ENCODE measurements around the gene B3GALT6.
"Not testable (repeated sequence)": the region's sequence is repeated elsewhere in the genome, so short reads cannot be mapped to it uniquely, and the experiment has no call there.

Gene B3GALT6

DNA sequence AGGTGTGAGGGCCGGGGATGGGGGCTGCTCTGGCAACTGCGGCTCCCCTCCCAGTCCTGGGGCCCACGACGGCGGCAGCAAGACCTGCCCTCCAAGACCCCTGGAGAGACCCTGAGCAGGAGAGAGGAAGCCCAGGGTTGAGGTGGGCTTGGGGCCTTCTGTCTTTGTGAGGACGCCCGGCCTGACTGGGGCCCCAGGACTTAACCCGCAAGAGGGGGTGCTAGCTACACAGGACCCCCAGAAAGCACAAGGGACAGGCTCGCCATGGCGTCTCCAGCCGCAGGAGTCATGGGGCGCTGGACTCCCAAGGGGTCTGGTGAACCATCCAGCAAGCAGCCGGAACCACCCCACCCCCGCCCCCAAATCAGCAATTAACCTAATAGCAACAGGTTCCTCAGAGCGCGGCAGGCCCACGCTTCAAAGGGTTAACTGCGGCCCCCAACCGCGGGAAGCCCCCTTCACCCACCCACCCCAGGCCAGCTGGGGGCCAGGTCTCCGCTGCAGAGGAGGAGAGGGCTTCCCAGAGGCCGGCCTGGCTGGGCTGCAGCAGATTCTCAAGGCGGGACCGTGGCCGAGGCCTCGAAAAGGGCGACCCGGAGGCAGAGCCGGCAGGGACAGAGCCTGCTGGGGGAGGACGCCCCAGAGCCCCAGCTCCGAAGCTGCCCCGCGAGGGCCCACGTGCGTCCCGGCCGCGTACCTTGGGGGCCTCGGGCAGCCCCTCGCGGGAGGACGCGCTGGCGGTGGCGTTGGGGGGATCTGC is 14.0 kb downstream of the B3GALT6 start:
- DNase-seq, result no peak

DNA sequence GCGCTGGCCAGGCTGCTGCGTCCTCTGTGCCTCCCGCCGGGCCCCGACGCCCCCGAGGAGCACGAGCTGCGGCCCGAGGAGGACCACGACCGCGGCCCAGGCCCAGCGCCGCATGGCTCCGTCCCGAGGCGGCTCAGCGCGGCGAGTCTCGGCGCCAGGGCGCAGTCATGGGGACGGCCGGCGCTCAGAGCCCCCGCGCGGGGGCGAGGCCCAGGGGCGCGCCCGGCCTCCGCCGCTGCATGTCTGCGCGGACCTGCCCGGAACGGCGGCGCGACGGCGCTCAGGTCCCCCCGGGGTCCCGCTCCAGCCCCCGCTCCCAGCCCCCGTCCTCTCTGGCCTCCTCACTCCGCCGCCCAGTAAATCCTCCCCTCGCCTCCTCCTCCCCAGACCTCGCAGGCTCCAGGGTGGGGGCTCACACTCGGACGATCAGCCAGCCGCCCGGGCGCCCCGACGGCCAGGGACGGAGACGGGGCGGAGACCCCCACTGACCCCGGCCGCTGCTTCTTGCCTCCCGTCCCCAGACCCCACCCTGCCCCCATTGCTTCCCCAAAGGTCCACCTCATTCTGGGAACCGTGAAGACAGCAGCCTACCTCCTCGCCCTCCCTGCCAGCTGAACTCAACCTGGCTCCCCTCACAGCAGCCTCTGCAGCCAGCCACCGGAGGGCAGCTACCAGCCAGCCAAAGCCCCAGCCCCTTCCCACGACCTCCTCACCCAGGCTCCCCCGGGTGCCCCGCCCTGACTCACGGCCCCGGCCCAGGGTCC is 14.7 kb downstream of the B3GALT6 start, which contains the start of gene C1QTNF12:
Gene C1QTNF12, minus strand, starts transcription at position 146 of the 764 bp plus-strand sequence. Its CDS starts 32 bp downstream, at position 114.
- DNase-seq, result no peak

GRCh38 chr1:1247341-1247913 is 15.4 kb downstream of the B3GALT6 start:
- no peak for DNase-seq

- not testable (repeated sequence) for DNase-seq
Measured at GRCh38 chr1:1248009-1248913, 16.2 kb downstream of the B3GALT6 start.

DNA sequence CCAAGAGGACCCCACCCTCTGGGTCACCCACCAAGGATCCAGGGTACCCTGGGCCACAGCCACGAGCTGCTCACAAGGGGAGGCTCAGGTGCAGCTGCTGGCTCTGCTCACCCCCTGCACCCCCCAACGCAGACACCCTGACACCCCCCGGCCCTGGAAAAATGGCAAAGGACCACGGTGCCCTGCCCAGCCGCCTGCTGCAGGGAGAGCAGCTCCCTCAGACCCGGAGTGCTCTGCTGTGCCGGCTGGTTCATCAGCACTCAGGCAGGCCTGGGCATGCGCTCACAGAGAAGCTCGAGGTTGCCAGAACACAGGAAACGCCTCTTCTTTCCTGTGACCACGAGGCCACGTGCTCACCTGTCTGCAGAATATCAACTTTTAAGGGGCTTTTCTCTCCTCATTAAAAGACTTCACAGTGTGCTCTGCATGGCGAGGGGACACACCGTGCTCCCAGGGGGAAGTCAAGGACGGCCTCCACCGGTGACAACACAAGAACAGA is 18.8 kb downstream of the B3GALT6 start:
- no peak for DNase-seq

DNA sequence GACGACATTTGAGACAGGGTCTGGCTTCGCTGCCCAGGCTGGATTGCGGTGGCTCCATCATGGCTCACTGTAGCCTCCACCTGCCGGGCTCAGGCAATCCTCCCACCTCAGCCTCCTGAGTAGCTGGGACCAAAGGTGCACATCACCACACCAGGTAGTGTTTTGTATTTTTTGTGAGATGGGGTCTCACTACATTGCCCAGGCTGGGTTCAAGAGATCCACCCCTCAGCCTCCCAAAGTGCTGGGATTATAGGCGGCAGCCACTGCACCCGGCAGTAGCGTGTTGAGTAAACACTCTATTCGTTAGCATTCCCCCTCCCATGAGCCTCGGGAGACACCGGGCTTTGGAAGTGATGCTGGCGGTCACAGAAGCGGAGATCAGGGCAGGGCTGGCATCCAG is 21.3 kb downstream of the B3GALT6 start:
- DNase-seq, result no peak

DNA sequence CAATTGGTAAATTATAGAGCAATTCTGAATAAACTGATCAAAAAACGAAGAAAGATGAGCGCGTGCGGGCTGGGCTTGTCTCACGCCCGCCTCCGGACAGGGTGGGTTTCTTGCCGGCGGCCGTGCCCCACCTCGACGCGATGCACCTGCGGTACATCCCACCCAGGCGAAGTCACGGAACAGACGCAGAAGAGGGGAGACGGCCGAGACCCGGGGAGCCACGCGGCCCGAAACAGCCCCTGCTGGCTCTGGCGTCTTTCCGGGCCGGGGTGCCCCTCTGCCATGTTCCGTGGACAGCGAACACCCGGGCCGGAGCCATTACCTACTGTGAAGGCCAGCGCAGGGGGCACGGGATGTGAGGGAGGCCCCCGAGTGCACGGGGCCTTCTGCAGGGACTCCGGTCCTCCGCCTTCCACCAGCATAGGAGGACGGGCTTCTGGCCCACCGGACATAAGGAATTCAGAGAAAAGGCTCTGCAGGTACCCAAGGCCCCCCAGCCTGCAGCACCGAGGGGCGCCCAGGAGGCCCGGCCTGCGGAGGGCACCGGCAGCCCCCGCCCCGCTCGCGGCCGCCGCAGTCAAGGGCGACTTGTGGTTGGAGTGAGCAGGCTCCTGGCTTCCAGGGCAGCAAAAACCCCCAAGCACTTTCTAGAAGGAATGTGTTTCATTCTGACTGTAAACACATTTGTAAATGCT is 22.1 kb downstream of the B3GALT6 start:
- DNase-seq, result no peak

- no peak for DNase-seq
Measured at GRCh38 chr1:1254667-1254998, 22.6 kb downstream of the B3GALT6 start.

GRCh38 chr1:1255078-1255477 is 23.0 kb downstream of the B3GALT6 start:
- no peak for DNase-seq

DNA sequence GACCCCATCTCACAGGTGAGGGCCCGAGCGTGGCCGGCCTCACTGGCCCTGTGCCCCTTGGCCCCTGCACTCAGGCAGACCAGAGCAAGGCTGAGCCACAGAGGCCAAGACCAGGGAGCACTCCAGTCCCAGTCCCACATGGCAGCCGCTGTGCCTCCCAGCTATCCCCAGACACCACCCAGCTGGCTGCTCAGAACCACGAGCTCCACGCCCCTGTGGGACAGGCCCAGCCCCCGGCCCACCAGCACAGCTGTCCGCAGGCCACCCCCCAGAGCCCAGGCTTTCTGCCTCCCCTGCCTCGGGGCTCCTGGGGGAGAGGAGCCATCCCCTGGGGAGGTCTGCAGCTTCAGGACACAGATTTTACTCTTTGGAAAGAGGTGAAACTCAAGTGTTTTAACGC is 23.6 kb downstream of the B3GALT6 start:
- no peak for DNase-seq

GRCh38 chr1:1256956-1257871 is 25.2 kb downstream of the B3GALT6 start:
- no peak for DNase-seq

DNA sequence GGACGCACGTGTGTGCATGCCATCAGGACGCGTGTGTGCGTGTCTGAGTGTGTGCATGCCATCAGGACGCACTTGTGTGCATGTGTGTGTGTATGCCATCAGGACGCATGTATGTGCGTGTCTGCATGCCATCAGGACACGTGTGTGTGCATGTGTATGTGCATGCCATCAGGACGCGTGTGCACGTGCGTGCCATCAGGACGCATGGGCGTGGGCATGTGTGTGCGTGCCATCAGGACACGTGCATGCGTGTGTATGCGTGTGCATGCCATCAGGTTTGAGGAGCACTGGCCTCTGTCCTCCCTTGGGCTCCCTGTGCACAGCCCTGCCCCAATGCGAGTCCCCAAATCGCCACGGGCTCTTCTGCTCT is 27.1 kb downstream of the B3GALT6 start:
- DNase-seq, result no peak

DNA sequence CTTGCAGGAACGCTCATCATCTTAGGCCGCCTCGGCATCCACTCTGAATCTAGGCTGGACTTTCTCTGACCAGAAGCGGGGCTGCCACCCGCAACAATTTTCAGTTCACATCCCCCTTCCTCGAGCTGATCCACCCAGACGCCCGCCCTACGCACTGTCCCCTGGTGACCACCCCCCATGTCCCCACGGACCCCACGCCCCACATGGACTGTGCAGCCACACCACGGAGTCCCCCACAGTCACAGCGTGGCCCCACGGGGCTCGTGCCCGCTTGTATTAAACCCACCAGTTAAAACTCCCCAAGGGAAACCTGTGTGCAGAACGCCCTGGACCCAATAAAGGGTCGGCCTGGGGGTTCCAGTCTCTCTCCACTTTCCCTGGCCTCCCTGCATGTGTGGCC is 27.5 kb downstream of the B3GALT6 start:
- no peak for DNase-seq

- no peak for DNase-seq
Measured at GRCh38 chr1:1259951-1260600, 28.0 kb downstream of the B3GALT6 start.

DNA sequence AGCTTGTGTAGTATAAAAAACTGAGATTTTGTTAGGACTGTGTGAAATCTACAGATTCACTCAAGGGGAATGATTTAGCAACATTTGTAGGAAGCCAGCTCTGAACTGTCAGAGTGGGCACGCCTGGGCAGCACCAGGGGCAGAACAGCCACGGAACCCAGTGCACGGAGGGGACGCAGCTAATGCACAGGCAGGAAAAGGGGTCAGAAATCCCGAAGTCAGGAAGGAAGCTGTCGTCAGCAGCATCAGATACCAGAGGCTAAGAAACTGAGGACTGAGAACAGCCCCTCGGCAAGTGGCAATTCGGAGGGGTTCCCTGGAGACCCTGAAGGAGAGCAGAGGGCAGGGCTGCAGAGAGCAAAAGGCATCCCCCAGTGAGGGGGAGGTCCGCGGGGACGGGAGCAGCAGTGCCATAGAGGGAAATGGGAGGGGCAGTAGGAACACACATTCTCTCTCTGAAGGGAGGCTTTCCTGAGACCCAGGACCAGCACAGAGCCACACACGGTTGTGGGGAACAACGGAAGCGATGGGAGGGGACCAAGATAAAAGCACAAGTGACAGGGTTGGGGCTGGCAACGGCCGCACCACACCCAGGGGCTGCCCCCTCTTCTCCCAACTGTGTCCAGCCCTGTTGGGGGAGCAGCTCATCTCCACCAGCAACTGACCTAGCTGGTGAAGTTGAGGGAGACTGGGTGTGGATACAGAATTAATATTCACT is 29.0 kb downstream of the B3GALT6 start:
- no peak for DNase-seq

GRCh38 chr1:1262071-1262470 is 30.0 kb downstream of the B3GALT6 start:
- no peak for DNase-seq

DNA sequence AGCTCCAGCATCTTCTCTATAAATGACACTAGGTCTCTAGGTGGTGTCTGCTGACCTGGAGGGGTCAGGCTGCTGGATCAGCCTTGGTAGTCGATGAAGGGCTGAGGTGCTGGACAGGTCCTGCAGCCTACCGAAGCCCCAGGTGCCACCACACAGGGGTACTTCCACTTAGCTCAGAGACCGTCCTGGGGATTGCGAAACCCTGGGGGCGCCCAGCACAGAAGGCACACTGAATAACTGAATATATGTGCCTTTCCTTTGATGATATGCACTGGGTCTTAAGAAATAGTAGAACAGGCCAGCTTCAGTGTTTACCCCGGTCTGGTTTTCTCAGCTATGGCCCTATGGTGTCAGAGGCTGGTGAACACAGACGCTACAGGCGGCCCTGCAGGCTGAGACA is 30.7 kb downstream of the B3GALT6 start:
- DNase-seq, result no peak

- DNase-seq, result no peak
Measured at GRCh38 chr1:1264026-1264425, 32.0 kb downstream of the B3GALT6 start.

- no peak for DNase-seq
Measured at GRCh38 chr1:1264868-1265272, 32.8 kb downstream of the B3GALT6 start.
